HG02852 (cell line): ENCODE results near the gene RHOT2.

ENCODE experiments used
- ATAC-seq: cut with Tn5 transposase; IDR thresholded peaks from one replicate; pipeline ENCODE4 v1.9.1; 2021; ENCODE audit warnings: mild to moderate bottlenecking, moderate library complexity; ENCODE audit not compliant: unreplicated experiment

Gene RHOT2

GRCh38 chr16:647173-647902 lies 20.6 kb upstream of the RHOT2 start:
- ATAC-seq, result no peak

DNA sequence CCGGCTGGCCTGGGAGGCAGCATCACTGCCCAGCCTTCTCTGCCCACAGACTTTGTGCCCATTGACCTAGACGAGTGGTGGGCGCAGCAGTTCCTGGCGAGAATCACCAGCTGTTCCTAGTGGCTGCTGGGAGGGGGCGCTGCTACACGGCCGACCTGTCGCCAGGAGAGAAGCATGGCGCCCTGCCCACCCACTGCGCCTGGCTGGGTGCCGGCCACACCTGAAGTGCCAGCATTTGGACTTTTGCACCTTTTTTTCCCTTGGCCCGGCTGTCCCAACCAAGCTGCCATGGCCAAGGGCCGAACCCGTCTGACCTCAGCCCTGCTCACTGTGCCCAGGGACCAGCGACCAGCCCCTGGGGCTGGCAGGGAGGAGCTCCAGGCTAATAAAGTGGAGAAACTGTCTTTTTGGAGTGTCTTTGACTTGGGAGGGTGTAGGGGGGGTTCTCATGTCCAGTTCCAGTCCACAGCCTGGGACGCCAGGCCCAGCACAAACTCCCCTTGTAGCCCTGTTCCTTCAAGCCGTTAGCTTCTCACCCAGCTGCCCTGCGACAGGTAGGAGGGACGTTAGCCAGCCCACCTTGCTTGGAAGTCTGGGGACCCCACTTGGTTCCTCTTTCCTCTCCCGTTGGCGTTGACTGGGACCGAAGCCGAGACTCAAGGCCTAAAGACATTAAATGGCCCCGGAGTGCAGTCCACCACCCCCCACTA lies 19.7 kb upstream of the RHOT2 start:
- ATAC-seq, result no peak

- peak; percentile 80 for ATAC-seq
Measured at GRCh38 chr16:648781-649589, 18.9 kb upstream of the RHOT2 start, which contains the start of gene WDR90. Gene WDR90 (plus strand): TSS chr16:649365. CDS start chr16:649417, 52 bp downstream.

DNA sequence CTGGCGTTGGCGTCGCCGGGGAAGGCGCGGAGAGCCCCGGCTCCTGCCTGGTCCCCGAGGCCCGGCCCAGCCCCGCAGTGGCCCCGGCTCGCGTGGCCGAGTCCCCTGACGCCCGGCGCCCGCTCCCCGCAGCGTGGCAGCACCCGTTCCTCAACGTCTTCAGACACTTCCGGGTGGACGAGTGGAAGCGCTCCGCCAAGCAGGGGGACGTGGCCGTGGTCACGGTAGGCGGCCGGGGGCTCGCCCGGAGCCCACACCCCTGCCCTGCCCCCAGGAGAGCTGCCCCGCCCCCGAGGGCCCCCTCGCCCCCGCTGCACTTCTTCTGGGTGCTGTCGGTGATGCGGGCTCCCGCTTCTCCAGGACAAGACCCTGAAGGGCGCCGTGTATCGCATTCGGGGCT lies 18.3 kb upstream of the RHOT2 start:
- peak; percentile 12 for ATAC-seq

GRCh38 chr16:651844-652243 lies 16.1 kb upstream of the RHOT2 start:
- ATAC-seq, result no peak

DNA sequence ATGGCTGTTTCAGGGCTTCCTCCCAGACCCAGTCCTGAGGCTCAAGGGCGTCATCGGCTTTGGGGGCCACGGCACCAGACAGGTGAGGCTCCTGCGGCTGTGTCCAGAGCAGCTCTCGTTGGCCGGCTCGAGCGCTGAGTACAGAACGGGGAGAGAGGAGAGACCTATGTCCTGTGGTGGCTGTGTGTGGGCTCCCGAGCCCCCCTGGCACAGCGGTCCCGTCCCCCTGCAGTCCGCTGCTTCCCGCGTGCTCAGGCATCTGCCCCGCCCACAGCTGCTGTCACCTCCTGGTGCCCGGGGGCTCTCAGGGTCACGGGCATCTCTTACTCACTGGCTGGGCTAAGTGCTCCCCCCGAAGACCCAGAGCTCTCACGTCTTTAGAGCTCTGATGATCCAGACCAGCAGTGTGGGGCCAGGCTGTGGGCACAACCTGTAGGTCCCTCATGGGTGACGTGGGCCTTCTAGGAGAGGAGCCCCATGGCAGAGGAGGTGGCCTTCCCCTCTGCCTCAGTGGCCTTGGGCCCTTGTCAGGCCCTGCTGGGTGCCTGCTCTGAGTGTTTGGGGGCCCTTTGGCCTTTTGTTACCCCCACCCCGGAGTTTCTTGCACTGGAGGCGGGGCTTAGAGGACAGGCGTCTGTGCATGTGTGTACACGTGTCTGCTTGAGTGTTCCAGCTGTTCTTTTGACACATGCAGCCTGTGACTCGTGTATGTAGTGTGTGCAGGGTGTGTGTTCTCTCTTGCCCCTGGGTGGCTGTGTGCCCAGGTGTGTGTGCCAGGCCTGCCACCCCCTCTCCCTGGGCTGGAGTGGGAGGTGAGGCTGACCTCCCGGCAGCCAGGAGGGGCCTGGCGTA lies 15.3 kb upstream of the RHOT2 start:
- ATAC-seq, result no peak

DNA sequence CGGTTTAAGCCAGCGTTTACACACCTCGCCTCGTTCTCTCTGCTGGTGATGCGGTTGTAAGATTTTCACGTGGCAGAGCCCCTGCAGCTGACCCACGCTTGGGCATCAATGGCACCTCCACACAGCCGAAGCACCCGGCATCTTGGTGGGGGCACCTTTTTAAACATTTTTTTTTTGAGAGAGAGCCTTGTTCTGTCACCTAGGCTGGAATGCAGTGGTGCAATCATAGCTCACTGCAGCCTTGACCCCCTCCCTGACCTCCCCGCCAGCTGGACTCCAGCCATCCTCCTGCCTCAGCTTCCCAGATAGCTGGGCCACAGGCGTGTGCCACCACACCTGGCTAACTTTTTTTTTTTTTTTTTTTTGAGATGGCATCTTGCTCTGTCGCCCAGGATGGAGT lies 13.9 kb upstream of the RHOT2 start:
- no peak for ATAC-seq

GRCh38 chr16:657487-657886 lies 10.4 kb upstream of the RHOT2 start:
- ATAC-seq, result no peak

- ATAC-seq, result no peak
Measured at GRCh38 chr16:658679-659571, 9.0 kb upstream of the RHOT2 start.

- ATAC-seq, result no peak
Measured at GRCh38 chr16:659618-660017, 8.3 kb upstream of the RHOT2 start.

- no peak for ATAC-seq
Measured at GRCh38 chr16:660132-660458, 7.8 kb upstream of the RHOT2 start.

- peak; percentile 47 for ATAC-seq
Measured at GRCh38 chr16:660459-661183, 7.3 kb upstream of the RHOT2 start.

- peak; percentile 17 for ATAC-seq
Measured at GRCh38 chr16:661184-661821, 6.6 kb upstream of the RHOT2 start.

- no peak for ATAC-seq
Measured at GRCh38 chr16:662095-662494, 5.8 kb upstream of the RHOT2 start.

GRCh38 chr16:662597-662996 lies 5.3 kb upstream of the RHOT2 start:
- no peak for ATAC-seq

DNA sequence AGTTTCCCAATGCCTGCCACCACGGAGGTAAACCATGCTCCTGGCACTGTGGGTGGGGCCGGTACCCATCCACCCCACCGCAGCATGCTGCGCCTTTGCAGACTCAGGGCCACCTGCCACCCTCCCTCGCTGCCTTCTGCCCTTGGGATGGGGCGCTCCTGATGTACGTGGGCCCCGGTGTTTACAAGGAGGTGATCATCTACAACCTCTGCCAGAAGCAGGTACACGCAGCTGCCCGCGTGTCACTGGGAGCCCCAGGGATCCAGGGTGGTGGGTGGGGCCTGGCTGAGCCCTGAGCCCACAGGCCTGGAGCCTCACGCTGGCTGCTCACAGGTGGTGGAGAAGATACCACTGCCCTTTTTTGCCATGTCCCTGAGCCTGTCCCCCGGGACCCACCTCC lies 1.4 kb upstream of the RHOT2 start:
- ATAC-seq, result no peak

GRCh38 chr16:667113-667779 lies 686 bp upstream of the RHOT2 start:
- ATAC-seq, result no peak

DNA sequence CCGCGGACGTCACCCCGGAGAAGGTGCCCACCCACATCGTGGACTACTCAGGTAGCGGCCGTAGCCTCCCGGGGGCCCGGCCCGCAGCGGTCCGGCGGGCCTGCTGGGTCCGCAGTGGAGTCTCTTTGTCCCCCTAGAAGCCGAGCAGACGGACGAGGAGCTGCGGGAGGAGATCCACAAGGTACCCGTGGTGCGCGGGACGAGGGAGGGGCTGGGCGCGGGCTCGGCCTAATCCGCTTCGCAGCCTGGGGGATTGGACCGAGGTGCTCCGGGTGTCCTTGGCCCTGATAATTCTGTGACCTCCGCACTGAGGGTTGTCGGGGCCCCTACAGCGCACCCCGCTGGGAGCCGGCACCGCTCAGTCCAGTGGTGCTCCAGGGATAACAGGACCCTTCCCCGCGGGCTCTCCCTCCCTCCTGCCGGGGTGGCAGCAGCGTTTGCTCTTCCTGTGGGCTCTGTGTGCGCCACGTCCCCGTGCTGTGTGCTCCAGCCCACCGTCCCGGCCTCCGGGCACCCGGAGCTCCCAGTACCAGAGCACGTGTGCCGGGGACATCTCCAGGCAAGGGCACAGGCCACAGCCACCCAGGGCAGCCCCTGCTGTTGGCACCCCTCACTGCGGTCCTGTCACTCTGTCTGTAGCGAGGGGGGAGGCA lies 713 bp downstream of the RHOT2 start:
- peak; percentile 10 for ATAC-seq
